ENCODE data around the gene DCTN5. TPM values are rescaled to one million over a fixed set of nuclear protein-coding genes. Genes with fewer than 3 reads are reported as not detected.

The DCTN5 gene
- total and polyA plus RNA-seq, 2 of the 13 experiments (the other 11 are each of a cell fraction or from before 2014, with no cell fraction given), result 105 to 207 TPM

DNA sequence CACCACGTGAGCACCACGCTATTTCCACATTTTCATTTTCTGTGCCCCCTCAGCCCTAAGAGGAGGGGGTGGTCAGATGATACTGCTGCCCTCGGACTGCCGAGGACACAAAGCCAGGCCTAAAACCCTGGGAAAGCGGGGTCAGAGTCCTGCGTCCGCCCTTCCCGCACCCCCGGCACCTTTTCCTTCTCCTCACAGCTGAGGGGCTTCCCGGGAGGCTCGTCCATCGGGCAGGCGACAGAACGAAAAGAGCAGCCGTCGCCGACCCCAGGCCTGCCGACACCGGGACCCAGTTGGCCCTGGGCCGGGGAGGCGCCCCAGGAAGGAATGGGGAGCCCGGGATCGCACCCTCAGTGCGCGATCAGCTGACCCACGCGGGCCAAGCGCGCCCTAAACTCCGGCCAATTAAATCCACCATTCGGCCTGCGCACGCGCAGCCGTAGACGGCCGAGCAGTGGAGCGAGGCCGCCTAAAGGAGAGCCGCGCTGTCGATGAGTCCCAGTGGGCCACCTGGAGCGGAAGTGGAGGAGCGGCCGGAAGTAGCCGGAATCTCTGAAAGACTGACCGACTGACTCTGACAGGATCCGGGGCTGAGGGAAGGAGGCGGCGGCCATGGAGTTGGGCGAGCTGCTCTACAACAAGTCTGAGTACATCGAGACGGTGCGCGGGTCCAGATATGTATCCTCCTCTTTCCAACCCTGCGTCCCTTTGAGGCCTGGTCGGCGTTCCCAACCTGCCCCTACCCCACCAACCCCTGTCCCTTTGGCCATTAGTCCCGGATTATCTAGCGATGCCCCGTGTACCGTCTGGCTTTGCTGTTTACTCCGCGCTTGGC lies at the start of gene DCTN5, which contains the start of gene PALB2 (continued):
- TF ChIP-seq, protein P1, sequence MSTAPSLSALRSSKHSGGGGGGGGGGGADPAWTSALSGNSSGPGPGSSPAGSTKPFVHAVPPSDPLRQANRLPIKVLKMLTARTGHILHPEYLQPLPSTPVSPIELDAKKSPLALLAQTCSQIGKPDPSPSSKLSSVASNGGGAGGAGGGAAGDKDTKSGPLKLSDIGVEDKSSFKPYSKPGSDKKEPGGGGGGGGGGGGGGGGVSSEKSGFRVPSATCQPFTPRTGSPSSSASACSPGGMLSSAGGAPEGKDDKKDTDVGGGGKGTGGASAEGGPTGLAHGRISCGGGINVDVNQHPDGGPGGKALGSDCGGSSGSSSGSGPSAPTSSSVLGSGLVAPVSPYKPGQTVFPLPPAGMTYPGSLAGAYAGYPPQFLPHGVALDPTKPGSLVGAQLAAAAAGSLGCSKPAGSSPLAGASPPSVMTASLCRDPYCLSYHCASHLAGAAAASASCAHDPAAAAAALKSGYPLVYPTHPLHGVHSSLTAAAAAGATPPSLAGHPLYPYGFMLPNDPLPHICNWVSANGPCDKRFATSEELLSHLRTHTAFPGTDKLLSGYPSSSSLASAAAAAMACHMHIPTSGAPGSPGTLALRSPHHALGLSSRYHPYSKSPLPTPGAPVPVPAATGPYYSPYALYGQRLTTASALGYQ (CRISPR knock-in tag; IDR thresholded peaks at IDR 0.05), result peak; percentile 93
- TF ChIP-seq ZNF343 (CRISPR knock-in tag; IDR thresholded peaks at IDR 0.05), result peak; percentile 50; the same call in 1 of the 2 replicates
- TF ChIP-seq FOSL2 (CRISPR knock-in tag; IDR thresholded peaks at IDR 0.05), result peak; percentile 66
- no peak; the same call in 1 of the 2 replicates for TF ChIP-seq RFX1 (IDR thresholded peaks at IDR 0.05)
- peak; percentile 95 for TF ChIP-seq ZNF749 (CRISPR knock-in tag; IDR thresholded peaks at IDR 0.05; ENCODE audit: borderline replicate concordance)
- 0 out of 2 replicates have a peak, but pooled peaks have one; percentile 89 for TF ChIP-seq NFKBIZ (CRISPR knock-in tag; IDR thresholded peaks at IDR 0.05)
- TF ChIP-seq HOXA3 (CRISPR knock-in tag; IDR thresholded peaks at IDR 0.05), result peak; percentile 97
- no peak; the same call in 1 of the 2 replicates for TF ChIP-seq JUND (CRISPR knock-in tag; IDR thresholded peaks at IDR 0.05)
- TF ChIP-seq, protein P2, sequence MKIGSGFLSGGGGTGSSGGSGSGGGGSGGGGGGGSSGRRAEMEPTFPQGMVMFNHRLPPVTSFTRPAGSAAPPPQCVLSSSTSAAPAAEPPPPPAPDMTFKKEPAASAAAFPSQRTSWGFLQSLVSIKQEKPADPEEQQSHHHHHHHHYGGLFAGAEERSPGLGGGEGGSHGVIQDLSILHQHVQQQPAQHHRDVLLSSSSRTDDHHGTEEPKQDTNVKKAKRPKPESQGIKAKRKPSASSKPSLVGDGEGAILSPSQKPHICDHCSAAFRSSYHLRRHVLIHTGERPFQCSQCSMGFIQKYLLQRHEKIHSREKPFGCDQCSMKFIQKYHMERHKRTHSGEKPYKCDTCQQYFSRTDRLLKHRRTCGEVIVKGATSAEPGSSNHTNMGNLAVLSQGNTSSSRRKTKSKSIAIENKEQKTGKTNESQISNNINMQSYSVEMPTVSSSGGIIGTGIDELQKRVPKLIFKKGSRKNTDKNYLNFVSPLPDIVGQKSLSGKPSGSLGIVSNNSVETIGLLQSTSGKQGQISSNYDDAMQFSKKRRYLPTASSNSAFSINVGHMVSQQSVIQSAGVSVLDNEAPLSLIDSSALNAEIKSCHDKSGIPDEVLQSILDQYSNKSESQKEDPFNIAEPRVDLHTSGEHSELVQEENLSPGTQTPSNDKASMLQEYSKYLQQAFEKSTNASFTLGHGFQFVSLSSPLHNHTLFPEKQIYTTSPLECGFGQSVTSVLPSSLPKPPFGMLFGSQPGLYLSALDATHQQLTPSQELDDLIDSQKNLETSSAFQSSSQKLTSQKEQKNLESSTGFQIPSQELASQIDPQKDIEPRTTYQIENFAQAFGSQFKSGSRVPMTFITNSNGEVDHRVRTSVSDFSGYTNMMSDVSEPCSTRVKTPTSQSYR (CRISPR knock-in tag; IDR thresholded peaks at IDR 0.05; ENCODE audit: borderline replicate concordance), result peak; percentile 64; the same call in 1 of the 2 replicates
- peak; percentile 98 for TF ChIP-seq ZNF547 (CRISPR knock-in tag; IDR thresholded peaks at IDR 0.05)
- TF ChIP-seq RELA (CRISPR knock-in tag; IDR thresholded peaks at IDR 0.05), result no peak; the same call in 1 of the 2 replicates
- TF ChIP-seq, protein P3, sequence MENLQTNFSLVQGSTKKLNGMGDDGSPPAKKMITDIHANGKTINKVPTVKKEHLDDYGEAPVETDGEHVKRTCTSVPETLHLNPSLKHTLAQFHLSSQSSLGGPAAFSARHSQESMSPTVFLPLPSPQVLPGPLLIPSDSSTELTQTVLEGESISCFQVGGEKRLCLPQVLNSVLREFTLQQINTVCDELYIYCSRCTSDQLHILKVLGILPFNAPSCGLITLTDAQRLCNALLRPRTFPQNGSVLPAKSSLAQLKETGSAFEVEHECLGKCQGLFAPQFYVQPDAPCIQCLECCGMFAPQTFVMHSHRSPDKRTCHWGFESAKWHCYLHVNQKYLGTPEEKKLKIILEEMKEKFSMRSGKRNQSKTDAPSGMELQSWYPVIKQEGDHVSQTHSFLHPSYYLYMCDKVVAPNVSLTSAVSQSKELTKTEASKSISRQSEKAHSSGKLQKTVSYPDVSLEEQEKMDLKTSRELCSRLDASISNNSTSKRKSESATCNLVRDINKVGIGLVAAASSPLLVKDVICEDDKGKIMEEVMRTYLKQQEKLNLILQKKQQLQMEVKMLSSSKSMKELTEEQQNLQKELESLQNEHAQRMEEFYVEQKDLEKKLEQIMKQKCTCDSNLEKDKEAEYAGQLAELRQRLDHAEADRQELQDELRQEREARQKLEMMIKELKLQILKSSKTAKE (CRISPR knock-in tag; IDR thresholded peaks at IDR 0.05; ENCODE audit: borderline replicate concordance), result peak; percentile 39; the same call in 1 of the 2 replicates
- no peak for TF ChIP-seq SMARCE1 (IDR thresholded peaks at IDR 0.05; ENCODE audit: borderline replicate concordance)
- TF ChIP-seq MZF1 (CRISPR knock-in tag; IDR thresholded peaks at IDR 0.05; ENCODE audit: borderline replicate concordance), result no peak; the same call in 1 of the 2 replicates
- peak; percentile 73; the same call in 1 of the 2 replicates for TF ChIP-seq ARNTL (CRISPR knock-in tag; IDR thresholded peaks at IDR 0.05)
- TF ChIP-seq ZNF672 (CRISPR knock-in tag; IDR thresholded peaks at IDR 0.05), result peak; percentile 15; the same call in 1 of the 2 replicates
- TF ChIP-seq CHCHD3 (CRISPR knock-in tag; IDR thresholded peaks at IDR 0.05), result 0 out of 2 replicates have a peak, but pooled peaks have one; percentile 17
- no peak for TF ChIP-seq ZNF652 (CRISPR knock-in tag; IDR thresholded peaks at IDR 0.05; ENCODE audit: borderline replicate concordance, low read depth)
- TF ChIP-seq, protein P4, sequence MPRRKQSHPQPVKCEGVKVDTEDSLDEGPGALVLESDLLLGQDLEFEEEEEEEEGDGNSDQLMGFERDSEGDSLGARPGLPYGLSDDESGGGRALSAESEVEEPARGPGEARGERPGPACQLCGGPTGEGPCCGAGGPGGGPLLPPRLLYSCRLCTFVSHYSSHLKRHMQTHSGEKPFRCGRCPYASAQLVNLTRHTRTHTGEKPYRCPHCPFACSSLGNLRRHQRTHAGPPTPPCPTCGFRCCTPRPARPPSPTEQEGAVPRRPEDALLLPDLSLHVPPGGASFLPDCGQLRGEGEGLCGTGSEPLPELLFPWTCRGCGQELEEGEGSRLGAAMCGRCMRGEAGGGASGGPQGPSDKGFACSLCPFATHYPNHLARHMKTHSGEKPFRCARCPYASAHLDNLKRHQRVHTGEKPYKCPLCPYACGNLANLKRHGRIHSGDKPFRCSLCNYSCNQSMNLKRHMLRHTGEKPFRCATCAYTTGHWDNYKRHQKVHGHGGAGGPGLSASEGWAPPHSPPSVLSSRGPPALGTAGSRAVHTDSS (CRISPR knock-in tag; conservative IDR thresholded peaks at IDR 0.05), result peak; percentile 75
- TF ChIP-seq RFXAP (CRISPR knock-in tag; IDR thresholded peaks at IDR 0.05; ENCODE audit: borderline replicate concordance), result peak; percentile 95
- TF ChIP-seq YY1 (IDR thresholded peaks at IDR 0.05; ENCODE audit: insufficient read depth, insufficient replicate concordance, low read depth, low read length), result peak; percentile 94
